ENCODE results near the gene C1orf105. TPM values are rescaled to one million over a fixed set of nuclear protein-coding genes. Genes with fewer than 3 reads are reported as not detected.

C1orf105 gene
- total and polyA plus RNA-seq, 10 of the 15 experiments (the other 5 are each of a cell fraction or from before 2014, with no cell fraction given): not detected

GRCh38 chr1:172393354-172393753 lies 27.1 kb upstream of the C1orf105 start (continued):
- TF ChIP-seq BMI1 (IDR thresholded peaks at IDR 0.05; ENCODE audit: borderline replicate concordance) (0 out of 2 replicates have a peak, but pooled peaks have one; percentile 26), E2F8 (IDR thresholded peaks at IDR 0.05; ENCODE audit: low read depth, partially characterized antibody) (no peak), ESRRA (IDR thresholded peaks at IDR 0.05; ENCODE audit: low read length) (no peak), MYC (IDR thresholded peaks at IDR 0.05; ENCODE audit: insufficient read depth, insufficient read length, insufficient replicate concordance, low read length, severe bottlenecking) (no peak), KDM1A (IDR thresholded peaks at IDR 0.05; ENCODE audit: borderline replicate concordance) (no peak), YY1 (IDR thresholded peaks at IDR 0.05; ENCODE audit: low read depth, low read length) (no peak), FOXM1 (IDR thresholded peaks at IDR 0.05; ENCODE audit: low read depth, low read length) (no peak), HSF1 (IDR thresholded peaks at IDR 0.05; ENCODE audit: low read depth, low read length) (no peak), EP300 (IDR thresholded peaks at IDR 0.05; ENCODE audit: borderline replicate concordance in 1 of 2, control insufficient read depth in 1 of 2, low read depth in 2 of 2, low read length in 2 of 2) (peak; percentile 45 to 60; a peak in 3 of 4 replicates), NKRF (conservative IDR thresholded peaks at IDR 0.05) (no peak), MLLT1 (IDR thresholded peaks at IDR 0.05) (peak; percentile 39; the same call in 1 of the 2 replicates)
- TF ChIP-seq, protein P1, sequence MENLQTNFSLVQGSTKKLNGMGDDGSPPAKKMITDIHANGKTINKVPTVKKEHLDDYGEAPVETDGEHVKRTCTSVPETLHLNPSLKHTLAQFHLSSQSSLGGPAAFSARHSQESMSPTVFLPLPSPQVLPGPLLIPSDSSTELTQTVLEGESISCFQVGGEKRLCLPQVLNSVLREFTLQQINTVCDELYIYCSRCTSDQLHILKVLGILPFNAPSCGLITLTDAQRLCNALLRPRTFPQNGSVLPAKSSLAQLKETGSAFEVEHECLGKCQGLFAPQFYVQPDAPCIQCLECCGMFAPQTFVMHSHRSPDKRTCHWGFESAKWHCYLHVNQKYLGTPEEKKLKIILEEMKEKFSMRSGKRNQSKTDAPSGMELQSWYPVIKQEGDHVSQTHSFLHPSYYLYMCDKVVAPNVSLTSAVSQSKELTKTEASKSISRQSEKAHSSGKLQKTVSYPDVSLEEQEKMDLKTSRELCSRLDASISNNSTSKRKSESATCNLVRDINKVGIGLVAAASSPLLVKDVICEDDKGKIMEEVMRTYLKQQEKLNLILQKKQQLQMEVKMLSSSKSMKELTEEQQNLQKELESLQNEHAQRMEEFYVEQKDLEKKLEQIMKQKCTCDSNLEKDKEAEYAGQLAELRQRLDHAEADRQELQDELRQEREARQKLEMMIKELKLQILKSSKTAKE (IDR thresholded peaks at IDR 0.05; ENCODE audit: low read depth, poor library complexity, severe bottlenecking): peak; percentile 25
- TF ChIP-seq, protein P2, sequence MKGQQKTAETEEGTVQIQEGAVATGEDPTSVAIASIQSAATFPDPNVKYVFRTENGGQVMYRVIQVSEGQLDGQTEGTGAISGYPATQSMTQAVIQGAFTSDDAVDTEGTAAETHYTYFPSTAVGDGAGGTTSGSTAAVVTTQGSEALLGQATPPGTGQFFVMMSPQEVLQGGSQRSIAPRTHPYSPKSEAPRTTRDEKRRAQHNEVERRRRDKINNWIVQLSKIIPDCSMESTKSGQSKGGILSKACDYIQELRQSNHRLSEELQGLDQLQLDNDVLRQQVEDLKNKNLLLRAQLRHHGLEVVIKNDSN (IDR thresholded peaks at IDR 0.05; ENCODE audit: borderline replicate concordance, extremely low read length, insufficient read depth, low read depth, low read length): no peak
- TF ChIP-seq, protein P3, sequence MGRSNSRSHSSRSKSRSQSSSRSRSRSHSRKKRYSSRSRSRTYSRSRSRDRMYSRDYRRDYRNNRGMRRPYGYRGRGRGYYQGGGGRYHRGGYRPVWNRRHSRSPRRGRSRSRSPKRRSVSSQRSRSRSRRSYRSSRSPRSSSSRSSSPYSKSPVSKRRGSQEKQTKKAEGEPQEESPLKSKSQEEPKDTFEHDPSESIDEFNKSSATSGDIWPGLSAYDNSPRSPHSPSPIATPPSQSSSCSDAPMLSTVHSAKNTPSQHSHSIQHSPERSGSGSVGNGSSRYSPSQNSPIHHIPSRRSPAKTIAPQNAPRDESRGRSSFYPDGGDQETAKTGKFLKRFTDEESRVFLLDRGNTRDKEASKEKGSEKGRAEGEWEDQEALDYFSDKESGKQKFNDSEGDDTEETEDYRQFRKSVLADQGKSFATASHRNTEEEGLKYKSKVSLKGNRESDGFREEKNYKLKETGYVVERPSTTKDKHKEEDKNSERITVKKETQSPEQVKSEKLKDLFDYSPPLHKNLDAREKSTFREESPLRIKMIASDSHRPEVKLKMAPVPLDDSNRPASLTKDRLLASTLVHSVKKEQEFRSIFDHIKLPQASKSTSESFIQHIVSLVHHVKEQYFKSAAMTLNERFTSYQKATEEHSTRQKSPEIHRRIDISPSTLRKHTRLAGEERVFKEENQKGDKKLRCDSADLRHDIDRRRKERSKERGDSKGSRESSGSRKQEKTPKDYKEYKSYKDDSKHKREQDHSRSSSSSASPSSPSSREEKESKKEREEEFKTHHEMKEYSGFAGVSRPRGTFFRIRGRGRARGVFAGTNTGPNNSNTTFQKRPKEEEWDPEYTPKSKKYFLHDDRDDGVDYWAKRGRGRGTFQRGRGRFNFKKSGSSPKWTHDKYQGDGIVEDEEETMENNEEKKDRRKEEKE (IDR thresholded peaks at IDR 0.05): no peak

All from GM12878 (cell line).